ENCODE results near the gene TTC19. TPM values are rescaled to one million over a fixed set of nuclear protein-coding genes. Genes with fewer than 3 reads are reported as not detected.

TTC19 gene
- total RNA-seq, 1 donor from 2014 or later, result 22.9 TPM

DNA sequence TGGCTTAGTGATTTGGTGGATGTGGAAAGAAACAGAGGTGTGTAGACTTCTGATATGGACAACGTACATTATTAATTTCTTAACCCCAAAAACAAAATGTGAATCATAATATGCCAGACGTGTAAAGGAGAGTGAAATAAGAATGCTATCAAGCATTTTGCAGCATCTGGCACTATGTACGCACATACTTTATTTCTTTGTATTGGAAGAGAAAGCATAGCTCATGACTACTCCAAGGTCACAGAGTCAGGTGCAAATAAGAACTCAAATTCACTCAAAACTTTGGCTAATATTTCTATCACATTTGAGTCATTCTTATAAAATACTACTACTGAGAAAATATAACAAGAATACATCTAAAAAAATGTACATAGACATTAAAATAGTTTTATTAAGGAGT is 74.8 kb downstream of the TTC19 start:
- no peak for DNase-seq (ENCODE audit: low spot score)
- no peaks in the 10 kb centered on the region for H3K27me3 Mint-ChIP-seq (ENCODE audit: low read depth)
- TF ChIP-seq, protein P1, sequence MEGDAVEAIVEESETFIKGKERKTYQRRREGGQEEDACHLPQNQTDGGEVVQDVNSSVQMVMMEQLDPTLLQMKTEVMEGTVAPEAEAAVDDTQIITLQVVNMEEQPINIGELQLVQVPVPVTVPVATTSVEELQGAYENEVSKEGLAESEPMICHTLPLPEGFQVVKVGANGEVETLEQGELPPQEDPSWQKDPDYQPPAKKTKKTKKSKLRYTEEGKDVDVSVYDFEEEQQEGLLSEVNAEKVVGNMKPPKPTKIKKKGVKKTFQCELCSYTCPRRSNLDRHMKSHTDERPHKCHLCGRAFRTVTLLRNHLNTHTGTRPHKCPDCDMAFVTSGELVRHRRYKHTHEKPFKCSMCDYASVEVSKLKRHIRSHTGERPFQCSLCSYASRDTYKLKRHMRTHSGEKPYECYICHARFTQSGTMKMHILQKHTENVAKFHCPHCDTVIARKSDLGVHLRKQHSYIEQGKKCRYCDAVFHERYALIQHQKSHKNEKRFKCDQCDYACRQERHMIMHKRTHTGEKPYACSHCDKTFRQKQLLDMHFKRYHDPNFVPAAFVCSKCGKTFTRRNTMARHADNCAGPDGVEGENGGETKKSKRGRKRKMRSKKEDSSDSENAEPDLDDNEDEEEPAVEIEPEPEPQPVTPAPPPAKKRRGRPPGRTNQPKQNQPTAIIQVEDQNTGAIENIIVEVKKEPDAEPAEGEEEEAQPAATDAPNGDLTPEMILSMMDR (IDR thresholded peaks at IDR 0.05), result no peak
- H3K27ac Mint-ChIP-seq (ENCODE audit: unreplicated experiment), result no peak overlapping the region
- no peaks in the 10 kb centered on the region for H3K9me3 Mint-ChIP-seq (ENCODE audit: low read depth)
- H3K4me3 Mint-ChIP-seq (ENCODE audit: unreplicated experiment), result no peak overlapping the region
- no peaks in the 10 kb centered on the region for H3K4me1 Mint-ChIP-seq (ENCODE audit: low read depth)
- peaks cover 49% of the 10 kb centered on the region for H3K36me3 Mint-ChIP-seq (ENCODE audit: low read depth)

DNA sequence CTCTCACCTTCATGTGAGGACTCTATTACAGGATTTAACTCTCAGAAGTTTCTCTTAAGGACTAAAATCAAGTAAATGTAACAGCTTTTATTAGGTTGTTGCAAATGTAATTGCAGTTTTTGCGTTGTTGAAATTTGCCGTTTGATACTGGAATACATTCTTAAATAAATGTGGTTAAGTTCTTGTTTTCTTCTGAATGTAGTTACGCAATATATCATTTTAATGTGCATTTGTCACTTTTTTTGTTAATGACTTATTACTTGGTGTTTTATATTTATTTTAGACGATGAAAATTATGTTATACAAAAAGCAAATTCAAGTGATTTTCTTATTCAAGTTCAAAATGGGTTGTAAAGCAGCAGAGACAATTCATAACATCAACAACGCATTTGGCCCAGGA is 76.3 kb downstream of the TTC19 start:
- Mint-ChIP-seq H3K27ac (ENCODE audit: unreplicated experiment) (no peak overlapping the region), H3K4me3 (ENCODE audit: unreplicated experiment) (no peak overlapping the region), H3K9me3 (ENCODE audit: low read depth) (no peaks in the 10 kb centered on the region), H3K27me3 (ENCODE audit: low read depth) (no peaks in the 10 kb centered on the region), H3K4me1 (ENCODE audit: low read depth) (peaks cover 3% of the 10 kb centered on the region), H3K36me3 (ENCODE audit: low read depth) (peaks cover 40% of the 10 kb centered on the region)
- DNase-seq (ENCODE audit: low spot score), result no peak
- TF ChIP-seq, protein P1 (IDR thresholded peaks at IDR 0.05), result no peak

Other genes starting within 250 kb of the TTC19 start
- 4.6 to 9.7 TPM (median 9.6 TPM) in 3 replicates for gene ADORA2B, start 54.7 kb upstream of the TTC19 start, total RNA-seq
- 16.7 to 18.7 TPM (median 18.2 TPM) in 3 replicates for gene ZSWIM7, start 120 bp upstream of the TTC19 start, total RNA-seq
- 102 to 115 TPM (median 108 TPM) in 3 replicates for gene NCOR1, start 215.7 kb downstream of the TTC19 start, total RNA-seq
- 15.9 to 21.9 TPM (median 19.1 TPM) in 3 replicates for gene PIGL, start 217.4 kb downstream of the TTC19 start, total RNA-seq